Upper lobe of left lung (tissue), 4 donors: ENCODE results near the gene SYNE2.

ENCODE experiments used
- POLR2A ChIP-seq, 4 donors: fragments of 450-650 bp; IDR thresholded peaks; one replicate each; pipeline ENCODE4 v1.5.1; 2016 to 2017; ENCODE audit warnings: antibody characterized with exemption in 4 of 4, mild to moderate bottlenecking in 2 of 4
- POLR2AphosphoS5 ChIP-seq, 2 donors: sonication (generic); formaldehyde crosslinking; IDR thresholded peaks; one replicate each; pipeline ENCODE4 v1.5.1; 2017; ENCODE audit warnings: antibody characterized with exemption in 2 of 2
- TF ChIP-seq, protein P1 (sequence below), 6 experiments: fragments of 450-650 bp in 4 of 6; fragments of 200-600 bp in 2 of 6; sonication (generic) in 2 of 6; IDR thresholded peaks; one replicate each; pipeline ENCODE4 v1.5.1; 2016 to 2019; ENCODE audit warnings: antibody characterized with exemption in 6 of 6

DNA sequence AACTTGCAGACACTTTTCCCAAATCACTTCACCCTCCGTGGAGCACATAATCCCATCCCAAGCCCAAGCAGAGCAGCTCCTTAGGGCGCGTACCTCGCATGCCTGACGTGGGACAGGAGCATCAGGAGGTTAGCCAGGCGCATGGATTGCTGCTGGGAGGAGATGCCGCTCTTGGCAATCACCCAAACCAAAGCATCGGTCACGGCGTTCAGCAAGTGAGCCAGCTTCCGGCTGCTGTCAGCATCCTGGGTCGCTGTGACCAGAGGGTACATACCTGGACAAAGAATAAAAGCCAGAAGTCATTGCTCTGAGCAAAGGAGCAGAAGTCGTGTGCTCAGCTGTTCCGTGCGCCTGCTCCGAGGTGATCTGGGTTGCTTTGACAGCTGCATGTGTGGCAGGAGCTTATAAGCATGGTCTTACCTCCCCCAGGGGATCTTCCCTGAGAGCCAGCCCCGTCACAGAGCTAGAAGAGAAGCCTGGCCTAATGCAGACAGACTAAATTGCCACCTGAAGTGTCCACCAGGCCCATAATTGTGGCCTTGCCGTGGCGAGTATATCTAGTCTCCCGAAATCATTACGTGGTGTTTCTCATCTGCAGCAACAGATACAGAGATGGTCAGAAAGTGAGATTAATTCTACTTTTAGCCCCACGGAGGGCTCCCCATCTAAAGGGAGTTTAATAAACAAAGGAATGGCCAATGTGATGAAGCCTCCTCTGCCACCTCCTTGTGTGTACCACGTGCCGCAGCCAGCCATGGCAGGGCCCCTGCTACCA, 382.3 kb downstream of the SYNE2 start:
- TF ChIP-seq, protein P1, sequence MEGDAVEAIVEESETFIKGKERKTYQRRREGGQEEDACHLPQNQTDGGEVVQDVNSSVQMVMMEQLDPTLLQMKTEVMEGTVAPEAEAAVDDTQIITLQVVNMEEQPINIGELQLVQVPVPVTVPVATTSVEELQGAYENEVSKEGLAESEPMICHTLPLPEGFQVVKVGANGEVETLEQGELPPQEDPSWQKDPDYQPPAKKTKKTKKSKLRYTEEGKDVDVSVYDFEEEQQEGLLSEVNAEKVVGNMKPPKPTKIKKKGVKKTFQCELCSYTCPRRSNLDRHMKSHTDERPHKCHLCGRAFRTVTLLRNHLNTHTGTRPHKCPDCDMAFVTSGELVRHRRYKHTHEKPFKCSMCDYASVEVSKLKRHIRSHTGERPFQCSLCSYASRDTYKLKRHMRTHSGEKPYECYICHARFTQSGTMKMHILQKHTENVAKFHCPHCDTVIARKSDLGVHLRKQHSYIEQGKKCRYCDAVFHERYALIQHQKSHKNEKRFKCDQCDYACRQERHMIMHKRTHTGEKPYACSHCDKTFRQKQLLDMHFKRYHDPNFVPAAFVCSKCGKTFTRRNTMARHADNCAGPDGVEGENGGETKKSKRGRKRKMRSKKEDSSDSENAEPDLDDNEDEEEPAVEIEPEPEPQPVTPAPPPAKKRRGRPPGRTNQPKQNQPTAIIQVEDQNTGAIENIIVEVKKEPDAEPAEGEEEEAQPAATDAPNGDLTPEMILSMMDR (IDR thresholded peaks at IDR 0.05), result no peak
- TF ChIP-seq POLR2AphosphoS5 (IDR thresholded peaks at IDR 0.05) (no peak), POLR2A (IDR thresholded peaks at IDR 0.05) (no peak)
